Adrenal gland (tissue), 12 donors: ENCODE data around the gene ZRANB3. TPM values are rescaled to one million over a fixed set of nuclear protein-coding genes. Genes with fewer than 3 reads are reported as not detected.
"Not testable (repeated sequence)": the region's sequence is repeated elsewhere in the genome, so short reads cannot be mapped to it uniquely, and the experiment has no call there.

Source experiments
- DNase-seq, 7 donors: peaks; one replicate each; pipeline ENCODE4 v3.0.0-alpha.2; 2019 to 2020
- H3K27ac ChIP-seq, 5 donors: fragments of 200-600 bp; sonication (generic) in 4 of 5; 1 replicate in 3 of 5; 2 replicates in 2 of 5; pipeline versions ENCODE4 v1.5.1 to v1.8.0; 2016 to 2020; ENCODE audit warnings: mild to moderate bottlenecking in 1 of 5
- H3K27me3 ChIP-seq: fragments of 200-600 bp; 2 replicates; pipeline ENCODE4 v1.8.0; 2021
- H3K36me3 ChIP-seq, 2 donors: fragments of 200-600 bp; replicated peaks in 1 of 2; 1 replicate in 1 of 2; 2 replicates in 1 of 2; pipeline versions ENCODE4 v1.5.1 to v1.8.0; 2018 to 2022
- H3K4me1 ChIP-seq, 2 donors: fragments of 200-600 bp; replicated peaks in 1 of 2; 1 replicate in 1 of 2; 2 replicates in 1 of 2; pipeline versions ENCODE4 v1.5.1 to v1.8.0; 2018 to 2021
- H3K4me3 ChIP-seq, 4 donors: fragments of 200-600 bp; sonication (generic) in 3 of 4; one replicate each; pipeline ENCODE4 v1.5.1; 2016 to 2018
- H3K9me3 ChIP-seq, 3 donors: fragments of 200-600 bp; sonication (generic) in 1 of 3; replicated peaks in 1 of 3; 1 replicate in 2 of 3; 2 replicates in 1 of 3; pipeline versions ENCODE4 v1.5.1 to v1.8.0; 2016 to 2021
- POLR2A ChIP-seq, 2 donors: fragments of 450-650 bp; IDR thresholded peaks; one replicate each; pipeline ENCODE4 v1.6.1; 2017; ENCODE audit warnings: antibody characterized with exemption in 2 of 2, mild to moderate bottlenecking in 2 of 2, moderate library complexity in 1 of 2
- WGBS, 4 donors: extraction: QIAGEN DNeasy Blood & Tissue Kit in 2 of 4; methylation state at CpG; one replicate each; pipeline versions ENCODE4 v1.1.5 to v1.1.7; 2013 to 2017; 5-methylcytosine and 5-hydroxymethylcytosine counted together
- intact Hi-C, 2 donors: fragments of 100-400 bp; cut with DNase I; formaldehyde crosslinking; loops; one replicate each; pipeline versions ENCODE4 v1.14.1 to v1.15.0; 2022 to 2023
- polyA plus RNA-seq, 3 donors: library from polyadenylated mRNA; stranded (reverse); fragments of 200-250 nt in 2 of 3; fragments of 350-450 nt in 1 of 3; fragmentation: Illumina TruSeq in 1 of 3; extraction: RNeasy Lipid Tissue Mini Kit (QIAGEN cat#74804) in 1 of 3; gene quantifications; one replicate each; pipeline ENCODE4 v1.2.3, GENCODE V29; 2013 to 2014
- total RNA-seq, 9 donors: library from RNA; depleted of rRNA in 4 of 9; stranded (reverse); fragments of >200 nt in 4 of 9; fragments of 120-200 nt in 1 of 9; fragmentation: NEBNext Ultra II Directional in 1 of 9; extraction: Animal tissue kit (Norgen Biotek cat#: 25700) in 1 of 9; gene quantifications; one replicate each; pipeline versions ENCODE4 v1.1.0 to v1.2.4, GENCODE V29; 2013 to 2023
- TF ChIP-seq, protein P1 (sequence below), 6 experiments: fragments of 450-650 bp in 4 of 6; fragments of 200-600 bp in 2 of 6; sonication (generic) in 1 of 6; IDR thresholded peaks; 1 replicate in 5 of 6; 2 replicates in 1 of 6; pipeline versions ENCODE4 v1.5.1 to v1.8.0; 2016 to 2021; ENCODE audit warnings: antibody characterized with exemption in 6 of 6, mild to moderate bottlenecking in 2 of 6, moderate library complexity in 1 of 6
- donor health status: healthy with polysubstance abuse.
- donor health status: Bipolar disorder and iron deficiency.
- donor health status: DM: yes; HTN: yes; CAD: no.
- donor health status: DM: no; HTN: no; CAD: no.
- donor health status: DM: no; HTN: no; CAD: no.
- donor health status: DM: yes; HTN: yes; CAD: no.

ZRANB3 gene
- total and polyA plus RNA-seq, 12 donors = 1.0 to 16.8 (median 9.0) TPM

DNA sequence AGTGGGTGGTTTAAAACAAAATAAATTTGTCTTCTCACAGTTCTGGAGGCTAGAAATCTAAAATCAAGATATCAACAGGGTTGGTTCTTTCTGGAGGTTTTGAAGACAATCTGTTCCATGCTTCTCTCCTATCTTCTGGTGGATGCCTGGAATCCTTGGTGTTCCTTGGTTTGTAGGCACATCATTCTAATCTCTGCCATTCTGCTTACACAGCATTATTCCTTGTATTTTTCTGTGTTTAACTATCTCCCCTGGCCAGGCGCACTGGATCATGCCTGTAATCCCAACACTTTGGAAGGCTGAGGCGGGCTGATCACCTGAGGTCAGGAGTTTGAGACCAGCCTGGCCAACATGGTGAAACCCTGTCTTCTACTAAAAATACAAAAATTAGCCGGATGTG lies 108.1 kb downstream of the ZRANB3 start:
- no peak overlapping the region for H3K4me3 ChIP-seq
- peaks cover 0 to 5% (median 0%) of the 10 kb centered on the region in 3 donors for H3K9me3 ChIP-seq
- no peaks in the 10 kb centered on the region for H3K4me1 ChIP-seq
- DNase-seq = no peak
- H3K27me3 ChIP-seq = no peaks in the 10 kb centered on the region
- no peak overlapping the region for H3K27ac ChIP-seq
- no peaks in the 10 kb centered on the region for H3K36me3 ChIP-seq
- intact Hi-C loops = no loop called here
- TF ChIP-seq, protein P1, sequence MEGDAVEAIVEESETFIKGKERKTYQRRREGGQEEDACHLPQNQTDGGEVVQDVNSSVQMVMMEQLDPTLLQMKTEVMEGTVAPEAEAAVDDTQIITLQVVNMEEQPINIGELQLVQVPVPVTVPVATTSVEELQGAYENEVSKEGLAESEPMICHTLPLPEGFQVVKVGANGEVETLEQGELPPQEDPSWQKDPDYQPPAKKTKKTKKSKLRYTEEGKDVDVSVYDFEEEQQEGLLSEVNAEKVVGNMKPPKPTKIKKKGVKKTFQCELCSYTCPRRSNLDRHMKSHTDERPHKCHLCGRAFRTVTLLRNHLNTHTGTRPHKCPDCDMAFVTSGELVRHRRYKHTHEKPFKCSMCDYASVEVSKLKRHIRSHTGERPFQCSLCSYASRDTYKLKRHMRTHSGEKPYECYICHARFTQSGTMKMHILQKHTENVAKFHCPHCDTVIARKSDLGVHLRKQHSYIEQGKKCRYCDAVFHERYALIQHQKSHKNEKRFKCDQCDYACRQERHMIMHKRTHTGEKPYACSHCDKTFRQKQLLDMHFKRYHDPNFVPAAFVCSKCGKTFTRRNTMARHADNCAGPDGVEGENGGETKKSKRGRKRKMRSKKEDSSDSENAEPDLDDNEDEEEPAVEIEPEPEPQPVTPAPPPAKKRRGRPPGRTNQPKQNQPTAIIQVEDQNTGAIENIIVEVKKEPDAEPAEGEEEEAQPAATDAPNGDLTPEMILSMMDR (IDR thresholded peaks at IDR 0.05) = no peak
- TF ChIP-seq POLR2A (IDR thresholded peaks at IDR 0.05) = no peak
- 93 to 98% (median 96%) methylated on average over 3 of the region's 3 CpGs for WGBS, 4 donors

DNA sequence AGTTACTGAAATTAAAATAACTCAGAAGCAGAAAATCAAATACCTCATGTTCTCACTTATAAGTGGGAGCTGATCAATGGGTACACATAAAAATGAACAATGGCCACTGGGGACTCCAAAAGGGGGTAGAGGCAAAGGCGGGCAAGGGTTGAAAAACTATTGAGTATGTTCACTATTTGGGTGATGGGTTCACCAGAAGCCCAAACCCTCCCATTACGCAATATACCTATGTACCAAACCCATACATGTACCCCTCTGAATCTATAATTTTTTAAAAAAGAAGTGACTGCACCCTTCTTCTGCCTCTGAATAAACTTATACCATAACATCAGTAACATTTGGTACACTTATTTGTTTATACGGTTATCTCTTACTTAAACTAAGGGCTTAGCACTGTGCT lies 119.4 kb downstream of the ZRANB3 start:
- TF ChIP-seq, protein P1 (IDR thresholded peaks at IDR 0.05) = no peak
- WGBS, 4 donors = 96 to 100% (median 98%) methylated on average over 3 of the region's 3 CpGs
- H3K4me3 ChIP-seq = no peak overlapping the region
- no peak for DNase-seq
- intact Hi-C loops = no loop called here
- no peak overlapping the region for H3K27ac ChIP-seq
- H3K36me3 ChIP-seq = no peaks in the 10 kb centered on the region
- H3K27me3 ChIP-seq = no peaks in the 10 kb centered on the region
- H3K9me3 ChIP-seq = no peaks in the 10 kb centered on the region
- no peaks in the 10 kb centered on the region for H3K4me1 ChIP-seq

DNA sequence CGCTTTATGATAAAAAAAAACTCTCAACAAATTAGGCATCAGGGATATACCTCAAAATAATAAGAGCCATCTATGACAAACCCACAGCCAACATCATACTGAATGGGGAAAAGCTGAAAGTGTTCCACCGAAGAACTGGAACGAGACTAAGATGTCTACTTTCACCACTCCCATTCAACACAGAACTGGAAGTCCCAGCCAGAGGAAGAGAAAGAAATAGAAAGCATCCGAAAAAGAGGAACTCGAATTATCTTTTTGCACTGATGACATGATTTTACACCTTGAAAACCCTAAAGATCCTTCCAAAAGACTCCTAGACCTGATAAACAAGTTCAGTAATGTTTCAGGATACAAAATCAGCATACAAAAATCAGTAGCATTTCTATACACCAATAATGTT lies 121.6 kb downstream of the ZRANB3 start:
- Histone ChIP-seq H3K27me3 (no peaks in the 10 kb centered on the region), H3K4me3 (no peak overlapping the region), H3K36me3 (no peaks in the 10 kb centered on the region), H3K4me1 (no peaks in the 10 kb centered on the region), H3K27ac (no peak overlapping the region), H3K9me3 (no peaks in the 10 kb centered on the region)
- TF ChIP-seq, protein P1 (IDR thresholded peaks at IDR 0.05) = no peak
- no peak for TF ChIP-seq POLR2A (IDR thresholded peaks at IDR 0.05)
- DNase-seq = no peak
- 82 to 88% (median 88%) methylated on average over 5 of the region's 5 CpGs for WGBS, 4 donors
- intact Hi-C loops = no loop called here

DNA sequence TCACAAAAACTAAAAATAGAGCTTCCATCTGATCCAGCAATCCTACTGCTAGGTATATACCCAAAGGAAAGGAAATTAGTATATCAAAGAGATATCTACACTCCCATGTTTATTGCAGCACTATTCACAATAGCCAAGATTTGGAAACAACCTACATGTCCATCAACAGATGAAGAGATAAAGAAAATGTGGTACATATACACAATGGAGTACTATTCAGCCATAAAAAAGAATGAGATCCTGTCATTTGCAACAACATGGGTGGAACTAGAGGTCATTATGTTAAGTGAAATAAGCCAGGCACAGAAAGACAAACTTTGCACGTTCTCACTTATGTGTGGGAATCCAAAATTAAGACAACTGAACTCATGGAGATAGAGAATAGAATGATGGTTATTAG lies 134.8 kb downstream of the ZRANB3 start:
- H3K27me3 ChIP-seq, H3K4me3 ChIP-seq, H3K27ac ChIP-seq, DNase-seq, H3K9me3 ChIP-seq, H3K4me1 ChIP-seq, H3K36me3 ChIP-seq, intact Hi-C loops: not testable (repeated sequence)
- WGBS, 4 donors = 94 to 100% (median 96%) methylated on average over 1 of the region's 1 CpG

DNA sequence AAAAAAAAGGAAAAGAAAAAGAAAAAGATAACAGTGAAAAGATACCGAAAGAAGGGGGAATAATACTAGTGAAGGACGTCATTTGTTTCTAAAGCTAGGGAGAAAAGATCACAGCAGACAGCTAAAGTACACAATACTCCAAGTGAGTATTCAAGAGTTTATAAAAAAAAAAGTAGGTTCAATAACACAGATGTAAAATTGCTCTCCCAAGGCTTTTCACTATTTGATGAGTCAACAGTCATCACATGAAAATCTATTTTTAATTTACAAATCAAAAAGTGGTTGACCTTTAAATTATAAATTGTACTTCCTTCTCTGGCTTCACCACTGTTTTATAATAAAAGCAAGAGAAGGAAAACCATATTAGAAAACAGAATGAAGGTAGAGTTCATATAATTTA lies 144.0 kb downstream of the ZRANB3 start:
- peaks cover 0 to 5% of the 10 kb centered on the region in 2 donors for H3K4me1 ChIP-seq
- 34 to 49% (median 43%) methylated on average over 2 of the region's 2 CpGs for WGBS, 4 donors
- no peaks in the 10 kb centered on the region for H3K9me3 ChIP-seq
- no peaks in the 10 kb centered on the region for H3K36me3 ChIP-seq
- no peak overlapping the region for H3K4me3 ChIP-seq
- no peak for DNase-seq
- H3K27ac ChIP-seq = peak overlapping the region in 2 of 5 donors; percentile 57 to 66
- TF ChIP-seq POLR2A (IDR thresholded peaks at IDR 0.05) = no peak
- TF ChIP-seq, protein P1 (IDR thresholded peaks at IDR 0.05) = no peak
- H3K27me3 ChIP-seq = no peaks in the 10 kb centered on the region
- intact Hi-C loops = no loop called here
